ENCODE results near the gene NDRG3. TPM values are rescaled to one million over a fixed set of nuclear protein-coding genes. Genes with fewer than 3 reads are reported as not detected.

Gene NDRG3
- total RNA-seq, 1 donor from 2014 or later, result 21.1 TPM

- DNase-seq (ENCODE audit: extremely low spot score in 2 of 2), result no peak
- intact Hi-C loops (cut with DNase I), result no loop called here
- Histone ChIP-seq H3K4me1 (no peaks in the 10 kb centered on the region), H3K4me3 (no peak overlapping the region), H3K27me3 (no peaks in the 10 kb centered on the region), H3K36me3 (peaks cover 0 to 20% of the 10 kb centered on the region in 2 donors), H3K27ac (no peak overlapping the region), H3K9me3 (no peaks in the 10 kb centered on the region)
- no peak for TF ChIP-seq POLR2AphosphoS5 (IDR thresholded peaks at IDR 0.05; ENCODE audit: insufficient read depth in 1 of 2, low read depth in 1 of 2)
- no peak for TF ChIP-seq CTCF (IDR thresholded peaks at IDR 0.05)
- TF ChIP-seq POLR2A (IDR thresholded peaks at IDR 0.05), result no peak
These were observed 82.9 kb downstream of the NDRG3 start for GRCh38 chr20:36663031-36663430.

GRCh38 chr20:36658300-36658699 is 87.6 kb downstream of the NDRG3 start:
- H3K27ac ChIP-seq, result no peak overlapping the region
- H3K4me1 ChIP-seq, result no peaks in the 10 kb centered on the region
- no peak overlapping the region for H3K4me3 ChIP-seq
- intact Hi-C loops (cut with DNase I), result no loop called here
- no peaks in the 10 kb centered on the region for H3K9me3 ChIP-seq
- DNase-seq (ENCODE audit: extremely low spot score in 2 of 2), result no peak
- no peaks in the 10 kb centered on the region for H3K27me3 ChIP-seq
- H3K36me3 ChIP-seq, result peaks cover 0 to 16% of the 10 kb centered on the region in 2 donors
- TF ChIP-seq POLR2A (IDR thresholded peaks at IDR 0.05) (no peak), POLR2AphosphoS5 (IDR thresholded peaks at IDR 0.05; ENCODE audit: insufficient read depth in 1 of 2, low read depth in 1 of 2) (no peak), CTCF (IDR thresholded peaks at IDR 0.05) (no peak)

DNA sequence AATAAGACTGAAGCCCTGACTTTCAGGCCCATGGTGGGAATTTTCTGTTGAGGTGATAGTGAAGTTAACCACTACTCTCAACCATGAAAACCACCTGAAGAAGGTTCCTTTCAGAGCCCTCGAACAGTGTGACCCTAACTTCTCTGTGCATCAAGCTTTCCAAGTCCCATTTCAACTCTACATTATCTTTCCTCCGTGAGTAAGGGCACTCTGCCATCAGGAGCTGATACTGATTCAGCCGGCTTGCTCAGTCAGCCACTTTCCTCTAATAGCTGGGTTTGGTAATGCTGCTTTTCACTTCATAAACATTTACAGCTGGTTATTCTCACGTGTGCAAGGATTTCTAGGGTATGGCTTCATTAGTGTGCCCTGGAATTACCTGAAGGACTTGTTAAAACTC is 89.2 kb downstream of the NDRG3 start:
- DNase-seq (ENCODE audit: extremely low spot score in 2 of 2), result no peak
- Histone ChIP-seq H3K36me3 (peaks cover 0 to 18% of the 10 kb centered on the region in 2 donors), H3K9me3 (no peaks in the 10 kb centered on the region), H3K4me3 (no peak overlapping the region), H3K4me1 (no peaks in the 10 kb centered on the region), H3K27me3 (no peaks in the 10 kb centered on the region), H3K27ac (no peak overlapping the region)
- no peak for TF ChIP-seq CTCF (IDR thresholded peaks at IDR 0.05)
- TF ChIP-seq POLR2AphosphoS5 (IDR thresholded peaks at IDR 0.05; ENCODE audit: insufficient read depth in 1 of 2, low read depth in 1 of 2), result no peak
- no peak for TF ChIP-seq POLR2A (IDR thresholded peaks at IDR 0.05)
- intact Hi-C loops (cut with DNase I), result no loop called here

DNA sequence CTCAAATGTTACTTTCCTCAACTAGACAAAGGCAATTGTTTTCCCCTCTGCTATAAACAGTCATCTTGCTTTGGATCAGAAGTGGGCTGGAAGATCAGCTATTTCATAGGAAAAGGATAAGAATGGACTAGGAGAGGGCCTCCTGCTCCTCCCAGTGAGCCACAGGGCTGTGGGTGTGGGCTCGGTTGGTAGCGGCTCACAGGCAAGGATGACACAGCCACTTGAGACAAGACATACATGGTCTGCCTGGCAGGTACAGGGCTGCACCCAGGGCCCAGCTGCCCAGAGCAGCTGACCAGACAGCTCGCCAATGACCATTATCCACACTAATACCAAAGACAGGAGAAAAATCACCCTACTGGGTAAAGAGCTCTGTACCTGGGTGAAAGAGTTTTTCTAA is 90.9 kb downstream of the NDRG3 start:
- no peak for DNase-seq (ENCODE audit: extremely low spot score in 2 of 2)
- Histone ChIP-seq H3K36me3 (peaks cover 0 to 14% of the 10 kb centered on the region in 2 donors), H3K4me3 (no peak overlapping the region), H3K4me1 (no peaks in the 10 kb centered on the region), H3K9me3 (no peaks in the 10 kb centered on the region), H3K27ac (no peak overlapping the region), H3K27me3 (no peaks in the 10 kb centered on the region)
- intact Hi-C loops (cut with DNase I), result no loop called here
- TF ChIP-seq POLR2AphosphoS5 (IDR thresholded peaks at IDR 0.05; ENCODE audit: insufficient read depth in 1 of 2, low read depth in 1 of 2) (no peak), POLR2A (IDR thresholded peaks at IDR 0.05) (no peak), CTCF (IDR thresholded peaks at IDR 0.05) (no peak)

- Histone ChIP-seq H3K27ac (no peak overlapping the region), H3K4me1 (no peaks in the 10 kb centered on the region), H3K27me3 (no peaks in the 10 kb centered on the region), H3K9me3 (no peaks in the 10 kb centered on the region), H3K4me3 (no peak overlapping the region), H3K36me3 (peaks cover 0 to 14% of the 10 kb centered on the region in 2 donors)
- intact Hi-C loops (cut with DNase I), result no loop called here
- DNase-seq (ENCODE audit: extremely low spot score in 2 of 2), result no peak
- TF ChIP-seq POLR2AphosphoS5 (IDR thresholded peaks at IDR 0.05; ENCODE audit: insufficient read depth in 1 of 2, low read depth in 1 of 2) (no peak), CTCF (IDR thresholded peaks at IDR 0.05) (no peak), POLR2A (IDR thresholded peaks at IDR 0.05) (no peak)
These were observed 91.4 kb downstream of the NDRG3 start for GRCh38 chr20:36654506-36654905.

Data from vagina (tissue), 2 donors.